ENCODE measurements around the gene PLA2G6.
A peak's percentile ranks its signal among the peaks of the same experiment; 100 is the strongest.
"Not testable (repeated sequence)": the region's sequence is repeated elsewhere in the genome, so short reads cannot be mapped to it uniquely, and the experiment has no call there.

The PLA2G6 gene

GRCh38 chr22:38189104-38189503 is 7.5 kb upstream of the PLA2G6 start:
- no peak for DNase-seq

- no peak for DNase-seq
Measured at GRCh38 chr22:38187413-38188212, 6.0 kb upstream of the PLA2G6 start.

GRCh38 chr22:38186429-38186828 is 4.8 kb upstream of the PLA2G6 start:
- no peak for DNase-seq

GRCh38 chr22:38184788-38185187 is 3.2 kb upstream of the PLA2G6 start:
- no peak for DNase-seq

- DNase-seq = peak in 1 of 2 experiments; percentile 13
Measured at GRCh38 chr22:38180841-38181452, 683 bp downstream of the PLA2G6 start.

GRCh38 chr22:38178605-38178937 is 3.1 kb downstream of the PLA2G6 start:
- not testable (repeated sequence) for DNase-seq

- DNase-seq = no peak
Measured at GRCh38 chr22:38177926-38178604, 3.6 kb downstream of the PLA2G6 start.

- DNase-seq = not testable (repeated sequence)
Measured at GRCh38 chr22:38177571-38177925, 4.1 kb downstream of the PLA2G6 start.

- DNase-seq = no peak
Measured at GRCh38 chr22:38177044-38177443, 4.6 kb downstream of the PLA2G6 start.

GRCh38 chr22:38176170-38176741 is 5.4 kb downstream of the PLA2G6 start:
- no peak for DNase-seq

GRCh38 chr22:38175206-38176118 is 6.2 kb downstream of the PLA2G6 start:
- no peak for DNase-seq

- DNase-seq = no peak
Measured at GRCh38 chr22:38174626-38175025, 7.0 kb downstream of the PLA2G6 start.

- no peak for DNase-seq
Measured at GRCh38 chr22:38173641-38173906, 8.1 kb downstream of the PLA2G6 start.

- peak in 1 of 2 experiments; percentile 13 for DNase-seq
Measured at GRCh38 chr22:38172832-38173640, 8.6 kb downstream of the PLA2G6 start.

- DNase-seq = no peak
Measured at GRCh38 chr22:38171927-38172831, 9.5 kb downstream of the PLA2G6 start.

- no peak for DNase-seq
Measured at GRCh38 chr22:38170469-38170868, 11.2 kb downstream of the PLA2G6 start.

- no peak for DNase-seq
Measured at GRCh38 chr22:38169116-38169515, 12.5 kb downstream of the PLA2G6 start.

GRCh38 chr22:38167988-38168407 is 13.6 kb downstream of the PLA2G6 start:
- DNase-seq = no peak

- DNase-seq = no peak
Measured at GRCh38 chr22:38165922-38166593, 15.6 kb downstream of the PLA2G6 start.

- DNase-seq = no peak
Measured at GRCh38 chr22:38164551-38164918, 17.1 kb downstream of the PLA2G6 start.
